Endothelial cell of umbilical vein (primary cell): Measurements from ENCODE around the gene ZFP1.

Source experiments
- EZH2 ChIP-seq: IDR thresholded peaks from 2 replicates; pipeline ENCODE4 v1.6.1; 2012; ENCODE audit warnings: borderline replicate concordance, low read depth, mild to moderate bottlenecking, moderate library complexity, low read length, inconsistent platforms; ENCODE audit not compliant: severe bottlenecking
- POLR2A ChIP-seq: IDR thresholded peaks from 2 replicates; pipeline ENCODE4 v1.6.1; 2012; ENCODE audit warnings: low read depth, mild to moderate bottlenecking, control low read depth, low read length
- TF ChIP-seq, protein P1 (sequence below), 2 donors: IDR thresholded peaks; 1 replicate in 1 of 2; 2 replicates in 1 of 2; pipeline ENCODE4 v1.5.1; 2011; ENCODE audit warnings: low read length in 2 of 2, mild to moderate bottlenecking in 2 of 2, moderate library complexity in 2 of 2, control low read depth in 1 of 2, inconsistent platforms in 1 of 2, low read depth in 1 of 2; ENCODE audit not compliant: insufficient read depth in 1 of 2; ENCODE audit errors: extremely low read depth in 1 of 2

DNA sequence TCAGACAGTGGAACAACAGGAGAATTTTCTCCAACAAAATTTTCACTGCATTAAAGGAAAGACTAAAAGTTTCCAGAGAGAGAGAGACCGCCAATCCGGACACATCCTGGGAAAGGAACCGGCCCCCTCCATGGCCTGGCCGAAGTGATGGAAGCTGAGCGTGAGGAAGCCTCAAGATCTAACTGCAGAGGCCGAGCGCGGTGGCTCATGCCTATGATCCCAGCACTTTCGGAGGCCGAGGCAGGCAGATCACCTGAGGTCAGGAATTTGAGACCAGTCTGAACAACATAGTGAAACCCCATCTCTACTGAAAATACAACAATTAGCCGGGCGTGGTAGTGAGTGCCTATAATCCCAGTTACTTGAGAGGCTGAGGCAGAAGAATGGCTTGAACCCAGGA lies 54.8 kb downstream of the ZFP1 start:
- TF ChIP-seq, protein P1, sequence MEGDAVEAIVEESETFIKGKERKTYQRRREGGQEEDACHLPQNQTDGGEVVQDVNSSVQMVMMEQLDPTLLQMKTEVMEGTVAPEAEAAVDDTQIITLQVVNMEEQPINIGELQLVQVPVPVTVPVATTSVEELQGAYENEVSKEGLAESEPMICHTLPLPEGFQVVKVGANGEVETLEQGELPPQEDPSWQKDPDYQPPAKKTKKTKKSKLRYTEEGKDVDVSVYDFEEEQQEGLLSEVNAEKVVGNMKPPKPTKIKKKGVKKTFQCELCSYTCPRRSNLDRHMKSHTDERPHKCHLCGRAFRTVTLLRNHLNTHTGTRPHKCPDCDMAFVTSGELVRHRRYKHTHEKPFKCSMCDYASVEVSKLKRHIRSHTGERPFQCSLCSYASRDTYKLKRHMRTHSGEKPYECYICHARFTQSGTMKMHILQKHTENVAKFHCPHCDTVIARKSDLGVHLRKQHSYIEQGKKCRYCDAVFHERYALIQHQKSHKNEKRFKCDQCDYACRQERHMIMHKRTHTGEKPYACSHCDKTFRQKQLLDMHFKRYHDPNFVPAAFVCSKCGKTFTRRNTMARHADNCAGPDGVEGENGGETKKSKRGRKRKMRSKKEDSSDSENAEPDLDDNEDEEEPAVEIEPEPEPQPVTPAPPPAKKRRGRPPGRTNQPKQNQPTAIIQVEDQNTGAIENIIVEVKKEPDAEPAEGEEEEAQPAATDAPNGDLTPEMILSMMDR (IDR thresholded peaks at IDR 0.05; ENCODE audit: extremely low read depth in 1 of 2, insufficient read depth in 1 of 2, low read depth in 1 of 2, low read length in 2 of 2), result no peak
- TF ChIP-seq EZH2, result no peak
- no peak for TF ChIP-seq POLR2A
